HCT116 (cell line): Measurements from ENCODE around the gene GRIPAP1. TPM values are rescaled to one million over a fixed set of nuclear protein-coding genes. Genes with fewer than 3 reads are reported as not detected.

Source experiments
- ATAC-seq: fragments of 200-7000 bp; cut with Tn5 transposase; 2 replicates; pipeline ENCODE4 v1.9.1; 2020; ENCODE audit warnings: mild to moderate bottlenecking, moderate library complexity
- BruUV-seq: library from RNA; stranded (reverse); fragments of 400-500 nt; replicated peaks from 2 replicates; lab custom pipeline; 2021; lab: Mats Ljungman, UMichigan
- CTCF ChIA-PET: fragments of 300-600 bp; sonication (Branson Sonifier 250); formaldehyde crosslinking; loops from one replicate; lab custom pipeline; 2021; ENCODE audit warnings: antibody characterized with exemption; lab: Charles Lee
- POLR2A ChIA-PET: fragments of 300-600, 350-600 bp; sonication (Branson Sonifier 250); formaldehyde crosslinking; loops from one replicate; lab custom pipeline; 2021; ENCODE audit warnings: antibody characterized with exemption; lab: Charles Lee
- RAD21 ChIA-PET, 2 experiments: fragments of 300-600 bp; sonication (Branson Sonifier 250); formaldehyde crosslinking; loops; one replicate each; lab custom pipeline; 2023; ENCODE audit warnings: low total read pairs in 2 of 2; ENCODE audit not compliant: uncharacterized antibody in 2 of 2, unreplicated experiment in 2 of 2, low non-redundant PET in 1 of 2; lab: Charles Lee
- DNase-seq: peaks from one replicate; pipeline ENCODE4 v3.0.0-alpha.2; 2010; ENCODE audit warnings: low read depth, low spot score
- H2AFZ ChIP-seq: fragments of 200-600 bp; shearing (Covaris generic), sonication (generic); 2 replicates; pipeline ENCODE4 v1.6.1; 2017; ENCODE audit warnings: low read depth, mixed run types, mixed read lengths, antibody characterized with exemption, low read length; ENCODE audit not compliant: poor library complexity, severe bottlenecking
- H3K27ac ChIP-seq: 2 replicates; pipeline ENCODE4 v1.5.1; 2012; ENCODE audit warnings: low read depth, low read length
- H3K27me3 ChIP-seq: fragments of 200-600 bp; sonication (generic); 2 replicates; pipeline ENCODE4 v1.6.1; 2016; ENCODE audit warnings: mixed run types, low read length, mixed read lengths; ENCODE audit not compliant: insufficient read depth
- H3K36me3 ChIP-seq, 2 experiments: fragments of 200-500 bp in 1 of 2; fragments of 200-600 bp in 1 of 2; sonication (Bioruptor generic) in 1 of 2; sonication (generic) in 1 of 2; 2 replicates each; pipeline versions ENCODE4 v1.5.1 to v1.6.1; 2014 to 2016; ENCODE audit warnings: low read length in 2 of 2, inconsistent platforms in 1 of 2, mixed read lengths in 1 of 2, mixed run types in 1 of 2; ENCODE audit not compliant: insufficient read depth in 2 of 2, control insufficient read depth in 1 of 2
- H3K4me1 ChIP-seq, 2 experiments: fragments of 200-600 bp in 1 of 2; sonication (generic) in 1 of 2; 2 replicates each; pipeline versions ENCODE4 v1.5.1 to v1.6.1; 2012 to 2017; ENCODE audit warnings: low read length in 2 of 2, inconsistent platforms in 1 of 2, mild to moderate bottlenecking in 1 of 2, mixed read lengths in 1 of 2, mixed run types in 1 of 2, moderate library complexity in 1 of 2; ENCODE audit not compliant: insufficient read depth in 2 of 2, control insufficient read depth in 1 of 2
- H3K4me2 ChIP-seq: fragments of 200-600 bp; sonication (generic); 2 replicates; pipeline ENCODE4 v1.6.1; 2017; ENCODE audit warnings: mixed run types, low read length, mixed read lengths
- H3K4me3 ChIP-seq, 2 experiments: fragments of 200-600 bp in 1 of 2; sonication (generic) in 1 of 2; replicated peaks in 1 of 2; 2 replicates each; pipeline ENCODE4 v1.5.1; 2011 to 2016; ENCODE audit warnings: low read length in 2 of 2, control low read depth in 1 of 2, low read depth in 1 of 2, mild to moderate bottlenecking in 1 of 2, mixed read lengths in 1 of 2, mixed run types in 1 of 2
- H3K79me2 ChIP-seq: fragments of 200-600 bp; sonication (generic); 2 replicates; pipeline ENCODE4 v1.6.1; 2017; ENCODE audit warnings: mild to moderate bottlenecking, mixed run types, low read length, moderate library complexity, mixed read lengths; ENCODE audit not compliant: insufficient read depth
- H3K9ac ChIP-seq: fragments of 200-600 bp; sonication (generic); 2 replicates; pipeline ENCODE4 v1.6.1; 2016; ENCODE audit warnings: low read length, mixed read lengths
- H3K9me2 ChIP-seq: fragments of 200-600 bp; sonication (generic), shearing (Covaris generic); 2 replicates; pipeline ENCODE4 v1.6.1; 2017; ENCODE audit warnings: mixed run types, mild to moderate bottlenecking, moderate library complexity; ENCODE audit not compliant: insufficient read depth
- H3K9me3 ChIP-seq, 2 experiments: fragments of 200-500 bp in 1 of 2; fragments of 200-600 bp in 1 of 2; sonication (Bioruptor generic) in 1 of 2; sonication (generic) in 1 of 2; 2 replicates each; pipeline ENCODE4 v1.6.1; 2014 to 2017; ENCODE audit warnings: low read length in 2 of 2, mixed read lengths in 2 of 2, inconsistent platforms in 1 of 2, low read depth in 1 of 2, mild to moderate bottlenecking in 1 of 2, mixed run types in 1 of 2, moderate library complexity in 1 of 2; ENCODE audit not compliant: control insufficient read depth in 1 of 2, insufficient read depth in 1 of 2
- H4K20me1 ChIP-seq: fragments of 200-600 bp; sonication (generic), shearing (Covaris generic); 2 replicates; pipeline ENCODE4 v1.6.1; 2017; ENCODE audit warnings: mixed run types, mild to moderate bottlenecking, moderate library complexity; ENCODE audit not compliant: insufficient read depth
- ATF3 ChIP-seq: IDR thresholded peaks from 2 replicates; pipeline ENCODE4 v1.6.1; 2012
- CEBPB ChIP-seq: IDR thresholded peaks from 2 replicates; pipeline ENCODE4 v1.6.1; 2012; ENCODE audit warnings: low read depth
- CTCF ChIP-seq, 3 experiments: fragments of 200-600 bp in 1 of 3; sonication (generic) in 1 of 3; IDR thresholded peaks in 2 of 3; conservative IDR thresholded peaks in 1 of 3; 2 replicates each; pipeline ENCODE4 v1.5.1; 2012 to 2017; ENCODE audit warnings: low read depth in 2 of 3, low read length in 2 of 3, antibody characterized with exemption in 1 of 3, borderline replicate concordance in 1 of 3, control low read depth in 1 of 3, mild to moderate bottlenecking in 1 of 3, mixed read lengths in 1 of 3, mixed run types in 1 of 3, moderate library complexity in 1 of 3; ENCODE audit not compliant: insufficient read depth in 1 of 3
- EGR1 ChIP-seq: IDR thresholded peaks from 2 replicates; pipeline ENCODE4 v1.6.1; 2012; ENCODE audit warnings: low read depth
- ELF1 ChIP-seq: IDR thresholded peaks from 2 replicates; pipeline ENCODE4 v1.6.1; 2012; ENCODE audit warnings: low read depth, borderline replicate concordance
- EZH2phosphoT487 ChIP-seq: fragments of 200-600 bp; IDR thresholded peaks from 2 replicates; pipeline ENCODE4 v1.6.1; 2018; ENCODE audit warnings: antibody characterized with exemption, borderline replicate concordance
- FOSL1 ChIP-seq: IDR thresholded peaks from 2 replicates; pipeline ENCODE4 v1.6.1; 2012; ENCODE audit warnings: low read depth
- JUND ChIP-seq: IDR thresholded peaks from 2 replicates; pipeline ENCODE4 v1.6.1; 2012
- MAX ChIP-seq: IDR thresholded peaks from 2 replicates; pipeline ENCODE4 v1.6.1; 2012
- POLR2A ChIP-seq: IDR thresholded peaks from 2 replicates; pipeline ENCODE4 v1.7.0; 2011; ENCODE audit warnings: borderline replicate concordance; ENCODE audit not compliant: insufficient read depth, insufficient read length; ENCODE audit errors: extremely low read depth
- POLR2AphosphoS5 ChIP-seq: IDR thresholded peaks from 2 replicates; pipeline ENCODE4 v1.6.1; 2011; ENCODE audit warnings: mild to moderate bottlenecking, low read depth, low read length, moderate library complexity
- RAD21 ChIP-seq: IDR thresholded peaks from 2 replicates; pipeline ENCODE4 v1.6.1; 2012; ENCODE audit warnings: low read depth, mild to moderate bottlenecking
- REST ChIP-seq: IDR thresholded peaks from 2 replicates; pipeline ENCODE4 v1.6.1; 2012; ENCODE audit warnings: low read depth
- SIN3A ChIP-seq: IDR thresholded peaks from 2 replicates; pipeline ENCODE4 v1.6.1; 2012; ENCODE audit warnings: low read depth
- SP1 ChIP-seq: IDR thresholded peaks from 2 replicates; pipeline ENCODE4 v1.6.1; 2012; ENCODE audit warnings: low read depth
- SRF ChIP-seq: IDR thresholded peaks from 2 replicates; pipeline ENCODE4 v1.6.1; 2012; ENCODE audit warnings: low read depth
- TCF7L2 ChIP-seq: IDR thresholded peaks from 2 replicates; pipeline ENCODE4 v1.7.0; 2011; ENCODE audit warnings: borderline replicate concordance, inconsistent platforms; ENCODE audit not compliant: insufficient read depth, insufficient read length; ENCODE audit errors: extremely low read depth
- YY1 ChIP-seq: IDR thresholded peaks from 2 replicates; pipeline ENCODE4 v1.6.1; 2011; ENCODE audit warnings: low read length, low read depth, moderate library complexity, mild to moderate bottlenecking; ENCODE audit not compliant: insufficient replicate concordance; ENCODE audit errors: extremely low read depth
- ZBTB33 ChIP-seq: IDR thresholded peaks from 2 replicates; pipeline ENCODE4 v1.6.1; 2011; ENCODE audit warnings: mild to moderate bottlenecking, low read length, moderate library complexity; ENCODE audit not compliant: insufficient replicate concordance; ENCODE audit errors: extremely low read depth
- ZFX ChIP-seq: fragments of 450-650 bp; IDR thresholded peaks from 2 replicates; pipeline ENCODE4 v1.6.1; 2017
- intact Hi-C: fragments of 100-400 bp; cut with micrococcal nuclease; formaldehyde crosslinking; loops from 2 replicates; pipeline ENCODE4 v1.10.0; 2022
- total RNA-seq: library from RNA; stranded (reverse); gene quantifications from one replicate; pipeline ENCODE4 v1.2.1, GENCODE V29; 2021; ENCODE audit not compliant: unreplicated experiment

Gene GRIPAP1
- total RNA-seq, 1 experiment from 2014 or later = 39.4 TPM

- Histone ChIP-seq H3K27me3 (no peaks in the 10 kb centered on the region), H3K4me2 (no peak overlapping the region), H3K36me3 (no peaks in the 10 kb centered on the region), H3K27ac (no peak overlapping the region), H3K4me1 (no peaks in the 10 kb centered on the region), H4K20me1 (no peaks in the 10 kb centered on the region), H3K9me3 (no peaks in the 10 kb centered on the region), H2AFZ (no peak overlapping the region), H3K9me2 (no peaks in the 10 kb centered on the region), H3K4me3 (no peak overlapping the region), H3K9ac (no peak overlapping the region), H3K79me2 (no peaks in the 10 kb centered on the region)
- TF ChIP-seq POLR2AphosphoS5 (no peak), ZBTB33 (no peak), CEBPB (no peak), JUND (no peak), EZH2phosphoT487 (no peak), MAX (no peak), YY1 (no peak), ATF3 (no peak), SP1 (no peak), FOSL1 (no peak), SIN3A (no peak), ZFX (no peak), TCF7L2 (no peak), POLR2A (no peak), ELF1 (no peak), CTCF (IDR thresholded peaks at IDR 0.05 in 2 of 3, conservative IDR thresholded peaks at IDR 0.05 in 1 of 3; ENCODE audit: borderline replicate concordance in 1 of 3, insufficient read depth in 1 of 3, low read depth in 2 of 3, low read length in 2 of 3) (no peak), SRF (no peak), EGR1 (no peak), REST (no peak), RAD21 (no peak)
- ChIA-PET RAD21 (no interaction called here), CTCF (no interaction called here), POLR2A (no interaction called here)
- intact Hi-C loops = no loop called here
- ATAC-seq = no peak
- BruUV-seq = no TSS peak
- DNase-seq = no peak
Measured at GRCh38 chrX:49019599-49020249, 17.7 kb upstream of the GRIPAP1 start.
